LHCN-M2 (cell line): ENCODE measurements around the gene DISP2. TPM values are rescaled to one million over a fixed set of nuclear protein-coding genes. Genes with fewer than 3 reads are reported as not detected.
A peak's percentile ranks its signal among the peaks of the same experiment; 100 is the strongest.

Experiments
- DNase-seq: peaks from one replicate; pipeline ENCODE4 v3.0.0-alpha.2; 2012; ENCODE audit warnings: low read depth
- total RNA-seq: library from RNA; depleted of rRNA; stranded (reverse); fragments of >200 nt; gene quantifications from 2 replicates; pipeline ENCODE4 v1.2.3, GENCODE V29; 2014; rRNA removed

DISP2 gene
- total RNA-seq, 1 experiment from 2014 or later = 1.3 TPM

DNA sequence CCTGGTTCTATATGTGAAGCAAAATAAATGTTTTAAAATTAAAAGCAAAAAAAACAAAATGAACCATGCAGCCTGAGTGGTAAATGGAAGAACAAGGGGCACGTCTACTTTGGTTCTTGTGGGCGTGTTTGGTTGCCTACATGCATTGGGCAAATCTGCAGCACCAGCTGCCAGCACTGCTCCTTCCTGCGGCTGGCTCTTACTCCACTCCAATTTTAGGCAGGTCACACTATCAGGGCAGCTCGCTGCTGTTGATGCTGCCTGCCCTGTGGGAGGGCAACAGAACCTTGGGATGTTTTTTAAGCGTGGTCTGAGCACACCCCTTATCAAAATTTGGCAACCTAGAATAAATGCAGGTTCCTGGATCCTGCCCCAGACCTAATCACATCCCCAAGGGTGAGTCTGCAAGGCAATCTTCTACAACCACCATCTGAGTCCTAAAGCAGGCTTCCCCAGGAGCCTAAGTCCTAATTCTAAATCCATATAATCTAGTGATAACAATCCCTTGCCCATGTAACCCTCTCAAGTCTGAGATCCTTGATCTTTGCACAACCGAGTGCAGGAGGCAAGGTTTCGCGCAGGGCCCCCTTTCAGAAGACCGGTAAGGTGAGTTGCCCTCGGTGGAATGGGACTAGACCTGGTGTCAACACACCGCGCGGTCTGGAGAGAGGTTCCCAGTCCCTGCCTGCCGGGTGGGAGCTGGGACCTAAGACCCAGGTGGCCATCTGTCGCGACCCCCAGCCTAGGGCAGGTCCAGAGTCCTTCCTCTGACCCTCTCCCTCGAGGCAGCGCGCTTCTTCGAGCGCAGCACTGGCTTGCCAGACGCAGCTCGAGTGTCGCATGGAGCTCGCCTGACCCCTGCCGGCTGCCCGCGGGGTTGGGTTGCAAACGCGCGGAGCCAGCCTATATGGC, 63.5 kb downstream of the DISP2 start:
- DNase-seq = peak; percentile 48

DNA sequence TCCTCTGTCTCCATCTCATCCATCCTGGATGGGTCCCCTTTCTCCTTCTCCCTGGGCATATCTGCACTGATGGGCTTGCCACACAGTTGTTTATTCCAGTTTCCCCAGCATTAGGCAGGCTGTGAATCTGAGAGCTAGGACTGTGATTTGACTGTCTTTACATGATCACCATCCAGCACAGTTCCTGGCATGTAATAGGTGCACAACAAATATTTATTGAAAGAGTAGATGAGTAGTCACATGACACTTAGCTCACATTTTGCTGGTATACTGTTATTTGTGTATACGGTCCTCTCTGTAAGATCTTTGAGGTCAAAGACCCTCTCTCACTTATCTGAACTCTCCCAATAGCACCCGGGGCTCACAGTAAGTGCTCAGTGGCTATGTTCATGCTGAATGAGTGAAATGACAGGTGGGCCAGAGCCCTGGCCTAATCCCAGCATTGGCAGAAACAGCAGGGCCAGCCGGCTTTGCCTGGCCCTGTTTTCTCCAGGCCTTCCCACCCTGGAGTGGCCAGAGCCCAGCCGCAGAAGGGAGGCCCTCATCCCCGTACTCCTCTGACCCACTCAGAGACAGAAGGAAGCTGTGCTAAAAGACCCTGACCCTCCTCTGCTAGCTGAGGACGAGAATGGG, 66.6 kb downstream of the DISP2 start:
- peak; percentile 26 for DNase-seq

DNA sequence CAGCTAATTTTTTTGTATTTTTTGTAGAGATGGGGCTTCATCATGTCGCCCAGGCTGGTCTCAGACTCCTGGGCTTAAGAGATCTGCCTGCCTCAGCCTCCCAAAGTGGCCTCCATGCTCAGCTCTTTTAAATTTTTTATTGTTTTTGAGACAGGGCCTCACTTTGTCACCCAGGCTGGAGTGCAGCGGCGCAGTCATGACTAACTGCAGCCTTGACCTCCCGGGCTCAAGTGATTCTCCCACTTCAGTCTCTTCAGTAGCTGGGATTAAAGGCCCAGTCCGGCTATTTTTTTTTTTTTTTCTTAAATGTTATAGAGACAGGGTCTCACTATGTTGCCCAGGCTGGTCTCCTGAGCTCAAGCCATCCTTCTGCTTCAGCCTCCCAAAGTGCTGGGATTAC, 67.7 kb downstream of the DISP2 start:
- DNase-seq = no peak

DNA sequence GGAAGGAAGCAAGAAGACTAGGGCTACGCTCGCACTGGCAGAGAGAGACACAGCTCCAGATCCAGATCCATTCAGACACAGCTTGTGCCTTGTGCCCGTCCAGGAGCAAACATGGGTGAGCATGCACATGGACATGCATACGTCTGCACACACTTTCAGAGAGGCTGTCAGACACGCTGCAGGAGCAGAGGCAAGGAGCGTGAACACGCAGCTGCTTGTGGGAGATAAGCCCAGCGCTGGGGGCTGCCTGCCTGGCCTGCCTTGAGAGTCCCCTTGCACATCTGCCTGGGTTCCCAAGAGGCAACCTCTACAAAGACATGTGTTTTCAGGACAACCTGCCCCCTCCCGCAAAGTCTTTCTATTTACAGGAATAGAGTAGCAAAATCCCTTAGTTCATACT, 69.2 kb downstream of the DISP2 start:
- DNase-seq = no peak

DNA sequence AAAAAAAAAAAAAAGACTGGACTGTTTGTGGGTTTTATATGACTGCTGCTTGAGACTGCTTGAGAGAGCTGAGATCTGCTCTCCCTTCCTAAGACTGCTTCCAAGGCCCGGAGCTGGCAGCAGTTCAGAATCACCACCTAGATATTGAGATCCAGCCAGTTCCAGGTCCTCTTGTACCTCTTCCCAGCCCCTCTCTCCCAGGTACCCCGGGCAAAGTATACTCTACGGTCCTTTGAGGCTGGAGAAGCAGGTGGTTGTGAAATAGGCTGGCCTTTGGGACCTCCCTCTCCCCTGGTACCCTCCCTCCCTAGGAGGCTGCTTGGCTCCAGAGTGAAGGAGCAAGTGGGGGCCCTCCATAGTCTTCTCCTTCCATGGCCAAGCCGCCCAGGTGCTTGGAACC, 70.2 kb downstream of the DISP2 start:
- no peak for DNase-seq

Other genes starting within 250 kb of the DISP2 start
- gene BMF, start 249.3 kb upstream of the DISP2 start, total RNA-seq = 3.3 and 8.7 TPM in 2 replicates
- gene BUB1B, start 197.2 kb upstream of the DISP2 start, total RNA-seq = 63.2 and 72.7 TPM in 2 replicates
- under 0.01 TPM in 1 of 2 replicates, not detected in the other for gene PAK6, start 119.2 kb upstream of the DISP2 start, total RNA-seq
- gene ANKRD63, start 75.2 kb upstream of the DISP2 start, total RNA-seq = not detected in 2 replicates
- 0.75 and 1.9 TPM in 2 replicates for gene PLCB2, start 50.3 kb upstream of the DISP2 start, total RNA-seq
- gene INAFM2, start 34.5 kb upstream of the DISP2 start, total RNA-seq = 16.4 and 19.7 TPM in 2 replicates
- 9.8 and 12.1 TPM in 2 replicates for gene CCDC9B, start 17.3 kb upstream of the DISP2 start, total RNA-seq
- gene PHGR1, start 7.2 kb upstream of the DISP2 start, total RNA-seq = not detected in 2 replicates
- 121 and 125 TPM in 2 replicates for gene KNSTRN, start 24.5 kb downstream of the DISP2 start, total RNA-seq
- gene IVD, start 47.6 kb downstream of the DISP2 start, total RNA-seq = 26.2 and 32.3 TPM in 2 replicates
- 8.3 TPM in 2 replicates for gene BAHD1, start 82.7 kb downstream of the DISP2 start, total RNA-seq
- 27.9 and 30.1 TPM in 2 replicates for gene CHST14, start 112.8 kb downstream of the DISP2 start, total RNA-seq
- 12.9 and 14.1 TPM in 2 replicates for gene CCDC32, start 206.8 kb downstream of the DISP2 start, total RNA-seq
- 11.5 and 12.6 TPM in 2 replicates for gene RPUSD2, start 211.1 kb downstream of the DISP2 start, total RNA-seq
- gene KNL1, start 236.0 kb downstream of the DISP2 start, total RNA-seq = 63.7 and 65.0 TPM in 2 replicates